Measurements from ENCODE around the gene AKR1B1. TPM values are rescaled to one million over a fixed set of nuclear protein-coding genes. Genes with fewer than 3 reads are reported as not detected.
A peak's percentile ranks its signal among the peaks of the same experiment; 100 is the strongest.

AKR1B1 gene
- total RNA-seq, 1 donor from 2014 or later, result 99.8 TPM

DNA sequence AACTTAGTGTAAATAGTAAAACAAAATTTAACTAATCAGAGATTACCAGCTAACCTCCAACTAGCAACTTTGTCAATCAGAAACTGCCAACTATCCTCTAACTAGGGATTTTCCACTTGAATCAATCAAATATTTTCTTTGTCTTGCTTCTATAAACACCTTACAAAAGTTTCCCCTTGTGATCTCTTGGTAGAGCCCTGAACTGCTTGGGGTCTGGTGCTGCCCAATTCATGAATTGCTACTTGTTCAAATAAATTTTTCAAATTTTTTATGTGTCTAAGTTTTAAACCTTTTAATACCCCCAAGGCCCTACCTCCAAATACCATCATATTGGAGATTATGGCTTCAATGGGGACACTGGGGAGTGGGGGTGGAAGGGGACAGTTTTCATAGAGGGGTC, 24.0 kb upstream of the AKR1B1 start:
- Mint-ChIP-seq H3K4me3 (ENCODE audit: low read depth) (no peak overlapping the region), H3K36me3 (ENCODE audit: insufficient read depth) (no peaks in the 10 kb centered on the region), H3K9me3 (ENCODE audit: low read depth) (peaks cover 3% of the 10 kb centered on the region), H3K4me1 (ENCODE audit: low read depth) (no peaks in the 10 kb centered on the region), H3K27ac (peak overlapping the region; percentile 59), H3K27me3 (no peaks in the 10 kb centered on the region)
- DNase-seq (ENCODE audit: low spot score, unreplicated experiment), result no peak
- TF ChIP-seq, protein P1, sequence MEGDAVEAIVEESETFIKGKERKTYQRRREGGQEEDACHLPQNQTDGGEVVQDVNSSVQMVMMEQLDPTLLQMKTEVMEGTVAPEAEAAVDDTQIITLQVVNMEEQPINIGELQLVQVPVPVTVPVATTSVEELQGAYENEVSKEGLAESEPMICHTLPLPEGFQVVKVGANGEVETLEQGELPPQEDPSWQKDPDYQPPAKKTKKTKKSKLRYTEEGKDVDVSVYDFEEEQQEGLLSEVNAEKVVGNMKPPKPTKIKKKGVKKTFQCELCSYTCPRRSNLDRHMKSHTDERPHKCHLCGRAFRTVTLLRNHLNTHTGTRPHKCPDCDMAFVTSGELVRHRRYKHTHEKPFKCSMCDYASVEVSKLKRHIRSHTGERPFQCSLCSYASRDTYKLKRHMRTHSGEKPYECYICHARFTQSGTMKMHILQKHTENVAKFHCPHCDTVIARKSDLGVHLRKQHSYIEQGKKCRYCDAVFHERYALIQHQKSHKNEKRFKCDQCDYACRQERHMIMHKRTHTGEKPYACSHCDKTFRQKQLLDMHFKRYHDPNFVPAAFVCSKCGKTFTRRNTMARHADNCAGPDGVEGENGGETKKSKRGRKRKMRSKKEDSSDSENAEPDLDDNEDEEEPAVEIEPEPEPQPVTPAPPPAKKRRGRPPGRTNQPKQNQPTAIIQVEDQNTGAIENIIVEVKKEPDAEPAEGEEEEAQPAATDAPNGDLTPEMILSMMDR (IDR thresholded peaks at IDR 0.05; ENCODE audit: unreplicated experiment), result no peak

DNA sequence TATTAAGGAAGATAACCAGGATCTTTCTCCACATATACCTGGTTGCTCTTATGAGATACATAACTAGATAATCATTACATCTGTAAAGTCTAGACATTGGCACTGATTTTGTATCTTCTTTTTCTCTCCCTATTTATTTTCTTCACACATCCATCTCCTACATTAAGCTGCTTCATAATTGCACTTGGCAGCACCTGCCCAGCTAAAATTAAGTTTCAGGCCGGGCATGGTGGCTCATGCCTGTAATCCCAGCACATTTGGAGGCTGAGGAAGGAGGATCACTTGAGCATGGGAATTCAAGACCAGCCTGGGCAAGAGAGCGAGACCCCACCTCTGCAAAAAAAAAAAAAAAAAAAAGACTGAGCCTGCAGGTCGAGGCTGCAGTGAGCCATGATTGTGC, 22.3 kb upstream of the AKR1B1 start:
- Mint-ChIP-seq H3K27ac (no peak overlapping the region), H3K4me3 (ENCODE audit: low read depth) (no peak overlapping the region), H3K4me1 (ENCODE audit: low read depth) (no peaks in the 10 kb centered on the region), H3K9me3 (ENCODE audit: low read depth) (no peaks in the 10 kb centered on the region), H3K36me3 (ENCODE audit: insufficient read depth) (no peaks in the 10 kb centered on the region), H3K27me3 (no peaks in the 10 kb centered on the region)
- DNase-seq (ENCODE audit: low spot score, unreplicated experiment), result no peak
- TF ChIP-seq, protein P1 (IDR thresholded peaks at IDR 0.05; ENCODE audit: unreplicated experiment), result no peak

DNA sequence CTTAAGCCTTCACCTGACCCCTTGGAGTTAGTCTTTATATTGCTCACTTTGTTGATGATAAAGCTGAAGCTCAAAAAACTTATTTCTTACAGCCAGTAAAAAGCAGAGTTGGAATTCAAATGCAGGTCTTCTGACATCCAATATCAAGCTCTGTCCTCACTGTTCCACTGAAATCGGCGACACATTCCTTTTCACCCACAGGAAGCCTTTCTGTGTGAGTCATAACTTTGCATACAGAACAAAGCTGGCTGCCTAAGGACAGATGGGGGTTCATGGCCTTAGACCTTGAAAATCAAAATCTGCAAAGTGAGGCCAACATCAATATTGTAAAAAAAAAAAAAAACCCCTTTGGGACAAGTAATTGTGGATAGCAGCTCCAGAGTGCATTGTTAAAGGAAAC, 21.8 kb upstream of the AKR1B1 start:
- no peak for DNase-seq (ENCODE audit: low spot score, unreplicated experiment)
- no peaks in the 10 kb centered on the region for H3K4me1 Mint-ChIP-seq (ENCODE audit: low read depth)
- TF ChIP-seq, protein P1 (IDR thresholded peaks at IDR 0.05; ENCODE audit: unreplicated experiment), result no peak
- no peak overlapping the region for H3K4me3 Mint-ChIP-seq (ENCODE audit: low read depth)
- H3K9me3 Mint-ChIP-seq (ENCODE audit: low read depth), result no peaks in the 10 kb centered on the region
- H3K36me3 Mint-ChIP-seq (ENCODE audit: insufficient read depth), result no peaks in the 10 kb centered on the region
- H3K27me3 Mint-ChIP-seq, result no peaks in the 10 kb centered on the region
- no peak overlapping the region for H3K27ac Mint-ChIP-seq

DNA sequence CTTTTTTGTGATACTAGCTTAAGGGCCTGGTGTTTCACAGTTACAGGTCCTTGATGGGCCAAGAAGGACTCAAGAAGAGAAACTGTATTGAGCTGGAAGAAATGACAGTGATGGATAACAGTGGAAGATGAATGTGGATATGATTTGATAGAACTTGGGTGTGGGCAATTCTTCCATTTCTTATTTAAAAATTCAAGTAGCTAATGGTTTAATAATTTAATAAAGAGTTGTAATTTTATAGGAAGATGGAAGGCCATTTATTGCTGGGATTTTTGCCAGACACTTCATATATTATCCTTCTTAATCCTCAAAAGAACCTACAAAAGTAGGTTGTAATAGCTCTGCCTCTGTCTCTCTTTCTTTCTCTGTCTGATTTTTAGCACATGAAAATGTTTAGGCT, 21.3 kb upstream of the AKR1B1 start:
- H3K27ac Mint-ChIP-seq, result no peak overlapping the region
- TF ChIP-seq, protein P1 (IDR thresholded peaks at IDR 0.05; ENCODE audit: unreplicated experiment), result no peak
- DNase-seq (ENCODE audit: low spot score, unreplicated experiment), result no peak
- H3K36me3 Mint-ChIP-seq (ENCODE audit: insufficient read depth), result no peaks in the 10 kb centered on the region
- H3K9me3 Mint-ChIP-seq (ENCODE audit: low read depth), result no peaks in the 10 kb centered on the region
- no peaks in the 10 kb centered on the region for H3K4me1 Mint-ChIP-seq (ENCODE audit: low read depth)
- H3K27me3 Mint-ChIP-seq, result no peaks in the 10 kb centered on the region
- H3K4me3 Mint-ChIP-seq (ENCODE audit: low read depth), result no peak overlapping the region

DNA sequence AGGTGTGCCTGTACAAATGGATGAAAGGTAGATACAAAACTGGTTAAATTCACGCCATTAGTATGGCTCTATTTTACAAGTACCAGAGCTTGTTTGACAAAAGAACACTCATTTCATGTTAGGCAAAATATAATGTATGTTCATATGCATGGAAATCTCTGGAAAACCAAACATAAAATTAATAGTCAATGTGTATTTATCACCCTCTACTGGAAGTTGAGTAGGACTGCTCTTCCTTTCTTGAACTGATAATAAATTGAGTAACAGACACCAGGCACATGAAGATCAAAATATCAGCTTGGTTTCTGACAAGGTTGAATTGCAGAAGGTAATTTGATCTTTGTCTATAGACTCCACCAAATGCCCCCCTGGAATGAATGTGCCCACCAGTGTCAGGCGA, 19.8 kb upstream of the AKR1B1 start:
- TF ChIP-seq, protein P1 (IDR thresholded peaks at IDR 0.05; ENCODE audit: unreplicated experiment), result no peak
- no peak overlapping the region for H3K4me3 Mint-ChIP-seq (ENCODE audit: low read depth)
- no peaks in the 10 kb centered on the region for H3K27me3 Mint-ChIP-seq
- no peak for DNase-seq (ENCODE audit: low spot score, unreplicated experiment)
- H3K36me3 Mint-ChIP-seq (ENCODE audit: insufficient read depth), result no peaks in the 10 kb centered on the region
- no peaks in the 10 kb centered on the region for H3K9me3 Mint-ChIP-seq (ENCODE audit: low read depth)
- H3K27ac Mint-ChIP-seq, result no peak overlapping the region
- no peaks in the 10 kb centered on the region for H3K4me1 Mint-ChIP-seq (ENCODE audit: low read depth)
